Activated CD8-positive, alpha-beta memory T cell treated with anti-CD3 and anti-CD28 coated beads, Interleukin-2, amount 10 ng/mL, durations not matched to agents 7 days and 5 days (primary cell): ENCODE data around the gene ETS2. TPM values are rescaled to one million over a fixed set of nuclear protein-coding genes. Genes with fewer than 3 reads are reported as not detected.
"Not testable (repeated sequence)": the region's sequence is repeated elsewhere in the genome, so short reads cannot be mapped to it uniquely, and the experiment has no call there.

Source experiments
- ATAC-seq: fragments of 150-1000 bp; cut with Tn5 transposase; one replicate; pipeline ENCODE4 v1.10.0; 2021; ENCODE audit warnings: moderate library complexity
- CTCF ChIA-PET: fragments of 350-600 bp; sonication (Branson Sonifier 250); formaldehyde crosslinking; loops from one replicate; lab custom pipeline; 2021; ENCODE audit warnings: antibody characterized with exemption; lab: Charles Lee
- DNase-seq: peaks from one replicate; pipeline ENCODE4 v3.0.0-alpha.2; 2020
- H3K27ac Mint-ChIP-seq: one replicate; pipeline ENCODE4 v1.8.0; 2021; ENCODE audit warnings: mild to moderate bottlenecking, mixed read lengths
- H3K27me3 Mint-ChIP-seq: one replicate; pipeline ENCODE4 v1.8.0; 2021; ENCODE audit warnings: mixed read lengths
- H3K36me3 Mint-ChIP-seq: one replicate; pipeline ENCODE4 v1.8.0; 2021; ENCODE audit warnings: mild to moderate bottlenecking, mixed read lengths
- H3K4me1 Mint-ChIP-seq: one replicate; pipeline ENCODE4 v1.8.0; 2021; ENCODE audit warnings: mixed read lengths
- H3K4me3 Mint-ChIP-seq: one replicate; pipeline ENCODE4 v1.8.0; 2021; ENCODE audit warnings: mild to moderate bottlenecking, moderate library complexity, mixed read lengths
- H3K9me3 Mint-ChIP-seq: one replicate; pipeline ENCODE4 v1.8.0; 2022; ENCODE audit warnings: low read depth, mixed read lengths
- total RNA-seq, 2 experiments: library from RNA; stranded (reverse); gene quantifications; one replicate each; pipeline ENCODE4 v1.2.3, GENCODE V29; 2021

Gene ETS2
- total RNA-seq, 2 experiments from 2014 or later, result 13.0 to 33.5 TPM

GRCh38 chr21:38832664-38833063 is 26.9 kb downstream of the ETS2 start:
- no peak overlapping the region for H3K27ac Mint-ChIP-seq
- ATAC-seq (no peak), DNase-seq (no peak)
- H3K9me3 Mint-ChIP-seq, result no peaks in the 10 kb centered on the region
- H3K4me1 Mint-ChIP-seq, result peaks cover 9% of the 10 kb centered on the region
- CTCF ChIA-PET, result no interaction called here
- H3K4me3 Mint-ChIP-seq, result no peak overlapping the region
- H3K36me3 Mint-ChIP-seq, result no peaks in the 10 kb centered on the region
- peaks cover 5% of the 10 kb centered on the region for H3K27me3 Mint-ChIP-seq

- no peak overlapping the region for H3K4me3 Mint-ChIP-seq
Observed at GRCh38 chr21:38833117-38833516, 27.4 kb downstream of the ETS2 start.

GRCh38 chr21:38834725-38835124 is 29.0 kb downstream of the ETS2 start:
- no peak for ATAC-seq
- H3K27ac Mint-ChIP-seq, result no peak overlapping the region
- no peak for DNase-seq
- CTCF ChIA-PET, result no interaction called here
- no peak overlapping the region for H3K4me3 Mint-ChIP-seq
- no peaks in the 10 kb centered on the region for H3K36me3 Mint-ChIP-seq
- peaks cover 9% of the 10 kb centered on the region for H3K4me1 Mint-ChIP-seq
- H3K9me3 Mint-ChIP-seq, result no peaks in the 10 kb centered on the region
- peaks cover 5% of the 10 kb centered on the region for H3K27me3 Mint-ChIP-seq

More at GRCh38 chr21:38833117-38833516, 27.4 kb downstream of the ETS2 start:
- DNase-seq, result no peak
- Mint-ChIP-seq H3K36me3 (no peaks in the 10 kb centered on the region), H3K9me3 (no peaks in the 10 kb centered on the region), H3K27ac (no peak overlapping the region), H3K4me1 (peaks cover 9% of the 10 kb centered on the region), H3K27me3 (peaks cover 5% of the 10 kb centered on the region)
- CTCF ChIA-PET, result no interaction called here
- ATAC-seq, result no peak

GRCh38 chr21:38837806-38838461 is 32.2 kb downstream of the ETS2 start:
- CTCF ChIA-PET, result no interaction called here
- Mint-ChIP-seq H3K27me3 (peaks cover 5% of the 10 kb centered on the region), H3K27ac (no peak overlapping the region), H3K4me3 (no peak overlapping the region), H3K9me3 (no peaks in the 10 kb centered on the region), H3K4me1 (no peaks in the 10 kb centered on the region), H3K36me3 (no peaks in the 10 kb centered on the region)
- ATAC-seq, result no peak
- DNase-seq, result no peak

GRCh38 chr21:38838598-38839327 is 33.0 kb downstream of the ETS2 start:
- Mint-ChIP-seq H3K36me3 (no peaks in the 10 kb centered on the region), H3K9me3 (no peaks in the 10 kb centered on the region), H3K4me3 (no peak overlapping the region), H3K27ac (no peak overlapping the region), H3K27me3 (peaks cover 5% of the 10 kb centered on the region), H3K4me1 (no peaks in the 10 kb centered on the region)
- no peak for DNase-seq
- CTCF ChIA-PET, result no interaction called here
- ATAC-seq, result no peak

GRCh38 chr21:38839328-38840286 is 33.9 kb downstream of the ETS2 start:
- no peak for ATAC-seq

GRCh38 chr21:38840456-38841300 is 34.9 kb downstream of the ETS2 start:
- ATAC-seq, result no peak
- Mint-ChIP-seq H3K9me3 (no peaks in the 10 kb centered on the region), H3K27ac (no peak overlapping the region), H3K36me3 (no peaks in the 10 kb centered on the region), H3K4me3 (no peak overlapping the region), H3K27me3 (no peaks in the 10 kb centered on the region), H3K4me1 (no peaks in the 10 kb centered on the region)
- no peak for DNase-seq
- CTCF ChIA-PET, result no interaction called here

More at GRCh38 chr21:38839328-38840286, 33.9 kb downstream of the ETS2 start:
- CTCF ChIA-PET, result no interaction called here
- no peaks in the 10 kb centered on the region for H3K4me1 Mint-ChIP-seq
- H3K27ac Mint-ChIP-seq, result no peak overlapping the region
- no peak for DNase-seq
- H3K9me3 Mint-ChIP-seq, result no peaks in the 10 kb centered on the region
- peaks cover 5% of the 10 kb centered on the region for H3K27me3 Mint-ChIP-seq
- H3K36me3 Mint-ChIP-seq, result no peaks in the 10 kb centered on the region
- H3K4me3 Mint-ChIP-seq, result no peak overlapping the region

- Mint-ChIP-seq H3K4me1 (no peaks in the 10 kb centered on the region), H3K27ac (no peak overlapping the region), H3K36me3 (no peaks in the 10 kb centered on the region), H3K9me3 (no peaks in the 10 kb centered on the region), H3K4me3 (no peak overlapping the region), H3K27me3 (no peaks in the 10 kb centered on the region)
- no peak for DNase-seq
- CTCF ChIA-PET, result no interaction called here
- no peak for ATAC-seq
Observed at GRCh38 chr21:38841472-38841871, 35.7 kb downstream of the ETS2 start.

GRCh38 chr21:38842079-38842478 is 36.4 kb downstream of the ETS2 start:
- no peaks in the 10 kb centered on the region for H3K36me3 Mint-ChIP-seq
- CTCF ChIA-PET, result no interaction called here
- no peaks in the 10 kb centered on the region for H3K9me3 Mint-ChIP-seq
- H3K27ac Mint-ChIP-seq, result no peak overlapping the region
- no peak overlapping the region for H3K4me3 Mint-ChIP-seq
- no peaks in the 10 kb centered on the region for H3K4me1 Mint-ChIP-seq
- DNase-seq (no peak), ATAC-seq (no peak)
- no peaks in the 10 kb centered on the region for H3K27me3 Mint-ChIP-seq

GRCh38 chr21:38843379-38843778 is 37.6 kb downstream of the ETS2 start:
- CTCF ChIA-PET, result no interaction called here

GRCh38 chr21:38843806-38844503 is 38.2 kb downstream of the ETS2 start:
- Mint-ChIP-seq H3K9me3 (no peaks in the 10 kb centered on the region), H3K4me3 (no peak overlapping the region), H3K27me3 (peaks cover 2% of the 10 kb centered on the region), H3K27ac (no peak overlapping the region), H3K4me1 (no peaks in the 10 kb centered on the region), H3K36me3 (no peaks in the 10 kb centered on the region)
- no peak for ATAC-seq
- no peak for DNase-seq
- CTCF ChIA-PET, result no interaction called here

More at GRCh38 chr21:38843379-38843778, 37.6 kb downstream of the ETS2 start:
- no peak overlapping the region for H3K4me3 Mint-ChIP-seq
- ATAC-seq (no peak), DNase-seq (no peak)
- no peaks in the 10 kb centered on the region for H3K36me3 Mint-ChIP-seq
- H3K9me3 Mint-ChIP-seq, result no peaks in the 10 kb centered on the region
- H3K27ac Mint-ChIP-seq, result no peak overlapping the region
- H3K4me1 Mint-ChIP-seq, result no peaks in the 10 kb centered on the region
- H3K27me3 Mint-ChIP-seq, result no peaks in the 10 kb centered on the region

GRCh38 chr21:38845374-38845773 is 39.6 kb downstream of the ETS2 start:
- H3K4me1 Mint-ChIP-seq, H3K27ac Mint-ChIP-seq, H3K9me3 Mint-ChIP-seq, ATAC-seq, H3K4me3 Mint-ChIP-seq, H3K27me3 Mint-ChIP-seq, H3K36me3 Mint-ChIP-seq, DNase-seq, CTCF ChIA-PET: not testable (repeated sequence)
